Liver (tissue), 3 donors: ENCODE data around the gene NUP50.

Experiments used
- CTCF ChIP-seq: fragments of 150-350 bp; IDR thresholded peaks from 2 replicates; pipeline ENCODE4 v1.5.1; 2017; ENCODE audit warnings: improper control_type of control experiment, low read depth, low read length; ENCODE audit not compliant: missing input control
- FOXA1 ChIP-seq: IDR thresholded peaks from 2 replicates; pipeline ENCODE4 v1.6.1; 2016; ENCODE audit warnings: antibody characterized with exemption
- GABPA ChIP-seq, 2 donors: IDR thresholded peaks in 1 of 2; conservative IDR thresholded peaks in 1 of 2; 2 replicates each; pipeline ENCODE4 v1.6.1; 2016; ENCODE audit warnings: antibody characterized with exemption in 2 of 2, mild to moderate bottlenecking in 1 of 2, moderate library complexity in 1 of 2
- JUND ChIP-seq, 2 donors: IDR thresholded peaks; 2 replicates each; pipeline ENCODE4 v1.6.1; 2016; ENCODE audit warnings: antibody characterized with exemption in 2 of 2
- MAX ChIP-seq: IDR thresholded peaks from 2 replicates; pipeline ENCODE4 v1.6.1; 2016; ENCODE audit warnings: antibody characterized with exemption
- RAD21 ChIP-seq, 2 donors: IDR thresholded peaks; 2 replicates each; pipeline ENCODE4 v1.6.1; 2016; ENCODE audit warnings: antibody characterized with exemption in 2 of 2, mild to moderate bottlenecking in 2 of 2
- REST ChIP-seq: IDR thresholded peaks from 2 replicates; pipeline ENCODE4 v1.6.1; 2016; ENCODE audit warnings: antibody characterized with exemption, mild to moderate bottlenecking
- RXRA ChIP-seq, 2 donors: IDR thresholded peaks; 2 replicates each; pipeline ENCODE4 v1.6.1; 2017 to 2018; ENCODE audit warnings: antibody characterized with exemption in 2 of 2, mild to moderate bottlenecking in 1 of 2
- SP1 ChIP-seq: IDR thresholded peaks from 2 replicates; pipeline ENCODE4 v1.6.1; 2018; ENCODE audit warnings: antibody characterized with exemption, mild to moderate bottlenecking
- TAF1 ChIP-seq: conservative IDR thresholded peaks from 2 replicates; pipeline ENCODE4 v1.6.1; 2016; ENCODE audit warnings: antibody characterized with exemption, mild to moderate bottlenecking
- YY1 ChIP-seq: IDR thresholded peaks from 2 replicates; pipeline ENCODE4 v1.6.1; 2016; ENCODE audit warnings: antibody characterized with exemption, mild to moderate bottlenecking
- ZBTB33 ChIP-seq: IDR thresholded peaks from 2 replicates; pipeline ENCODE4 v1.6.1; 2016; ENCODE audit warnings: antibody characterized with exemption
- donor health status: healthy.
- donor health status: healthy.

- TF ChIP-seq CTCF: no peak
- TF ChIP-seq SP1: no peak
- TF ChIP-seq REST: no peak
- TF ChIP-seq YY1: no peak
- TF ChIP-seq GABPA (IDR thresholded peaks at IDR 0.05 in 1 of 2, conservative IDR thresholded peaks at IDR 0.05 in 1 of 2): no peak
- no peak for TF ChIP-seq JUND (IDR thresholded peaks at IDR 0.05)
- TF ChIP-seq RXRA (IDR thresholded peaks at IDR 0.05): no peak
- no peak for TF ChIP-seq MAX
- no peak for TF ChIP-seq FOXA1
- TF ChIP-seq RAD21 (IDR thresholded peaks at IDR 0.05): no peak
- TF ChIP-seq TAF1: no peak
- no peak for TF ChIP-seq ZBTB33
Observed at GRCh38 chr22:45185718-45186514, 22.2 kb downstream of the NUP50 start.
